ENCODE results near the gene FNIP2. TPM values are rescaled to one million over a fixed set of nuclear protein-coding genes. Genes with fewer than 3 reads are reported as not detected.
"Not testable (repeated sequence)": the region's sequence is repeated elsewhere in the genome, so short reads cannot be mapped to it uniquely, and the experiment has no call there.

FNIP2 gene
- total RNA-seq, 1 donor from 2014 or later = 44.0 TPM

DNA sequence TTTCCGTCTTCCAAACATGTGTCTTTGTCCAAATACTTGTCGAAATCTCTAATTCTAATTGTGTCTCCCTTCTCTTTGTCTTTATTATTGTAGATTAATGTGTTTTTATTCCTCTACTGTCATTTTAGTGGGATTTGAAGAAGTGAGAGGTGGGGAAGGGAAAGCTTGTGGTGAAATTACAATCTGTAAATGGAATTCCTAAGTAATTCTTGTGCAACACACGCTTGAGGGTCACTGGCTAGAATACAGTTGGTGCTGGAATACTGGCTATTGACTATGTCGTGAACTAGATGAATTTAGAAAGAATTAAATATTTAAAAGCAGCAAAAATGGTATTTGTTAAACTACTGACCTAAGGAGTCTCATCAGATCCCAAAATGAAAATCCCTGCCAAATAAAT, 10.7 kb upstream of the FNIP2 start:
- H3K4me1 ChIP-seq = no peaks in the 10 kb centered on the region
- H3K27me3 ChIP-seq (ENCODE audit: low read depth) = no peaks in the 10 kb centered on the region
- no peak for DNase-seq
- H3K27ac ChIP-seq (replicated peaks) = no peak overlapping the region
- TF ChIP-seq, protein P1, sequence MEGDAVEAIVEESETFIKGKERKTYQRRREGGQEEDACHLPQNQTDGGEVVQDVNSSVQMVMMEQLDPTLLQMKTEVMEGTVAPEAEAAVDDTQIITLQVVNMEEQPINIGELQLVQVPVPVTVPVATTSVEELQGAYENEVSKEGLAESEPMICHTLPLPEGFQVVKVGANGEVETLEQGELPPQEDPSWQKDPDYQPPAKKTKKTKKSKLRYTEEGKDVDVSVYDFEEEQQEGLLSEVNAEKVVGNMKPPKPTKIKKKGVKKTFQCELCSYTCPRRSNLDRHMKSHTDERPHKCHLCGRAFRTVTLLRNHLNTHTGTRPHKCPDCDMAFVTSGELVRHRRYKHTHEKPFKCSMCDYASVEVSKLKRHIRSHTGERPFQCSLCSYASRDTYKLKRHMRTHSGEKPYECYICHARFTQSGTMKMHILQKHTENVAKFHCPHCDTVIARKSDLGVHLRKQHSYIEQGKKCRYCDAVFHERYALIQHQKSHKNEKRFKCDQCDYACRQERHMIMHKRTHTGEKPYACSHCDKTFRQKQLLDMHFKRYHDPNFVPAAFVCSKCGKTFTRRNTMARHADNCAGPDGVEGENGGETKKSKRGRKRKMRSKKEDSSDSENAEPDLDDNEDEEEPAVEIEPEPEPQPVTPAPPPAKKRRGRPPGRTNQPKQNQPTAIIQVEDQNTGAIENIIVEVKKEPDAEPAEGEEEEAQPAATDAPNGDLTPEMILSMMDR (IDR thresholded peaks at IDR 0.05; ENCODE audit: borderline replicate concordance) = no peak
- no peaks in the 10 kb centered on the region for H3K36me3 ChIP-seq
- peaks cover 16% of the 10 kb centered on the region for H3K9me3 ChIP-seq (replicated peaks)
- intact Hi-C loops (cut with micrococcal nuclease) = no loop called here
- no peak overlapping the region for H3K4me3 ChIP-seq

DNA sequence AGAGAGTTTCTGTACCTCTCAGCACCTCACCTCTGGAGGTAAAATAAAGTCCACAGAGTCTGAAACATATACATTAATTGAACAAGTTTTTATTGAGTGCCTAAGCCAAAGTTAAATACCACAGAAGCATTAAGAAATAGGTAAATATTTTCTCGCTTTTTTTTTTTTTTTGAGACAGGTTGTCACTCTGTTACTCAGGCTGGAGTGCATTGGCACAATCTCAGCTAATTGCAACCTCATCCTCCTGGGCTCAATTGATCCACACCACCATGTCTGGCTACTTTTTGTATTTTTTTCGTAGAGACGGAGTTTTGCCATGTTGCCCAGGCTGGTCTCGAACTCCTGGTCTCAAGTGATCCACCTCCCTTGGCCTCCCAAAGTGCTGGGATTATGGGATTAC, 10.1 kb upstream of the FNIP2 start:
- Histone ChIP-seq H3K4me1 (no peaks in the 10 kb centered on the region), H3K36me3 (no peaks in the 10 kb centered on the region), H3K27ac (replicated peaks) (no peak overlapping the region), H3K9me3 (replicated peaks) (peaks cover 16% of the 10 kb centered on the region), H3K27me3 (ENCODE audit: low read depth) (no peaks in the 10 kb centered on the region), H3K4me3 (no peak overlapping the region)
- no peak for DNase-seq
- TF ChIP-seq, protein P1 (IDR thresholded peaks at IDR 0.05; ENCODE audit: borderline replicate concordance) = no peak
- intact Hi-C loops (cut with micrococcal nuclease) = no loop called here

DNA sequence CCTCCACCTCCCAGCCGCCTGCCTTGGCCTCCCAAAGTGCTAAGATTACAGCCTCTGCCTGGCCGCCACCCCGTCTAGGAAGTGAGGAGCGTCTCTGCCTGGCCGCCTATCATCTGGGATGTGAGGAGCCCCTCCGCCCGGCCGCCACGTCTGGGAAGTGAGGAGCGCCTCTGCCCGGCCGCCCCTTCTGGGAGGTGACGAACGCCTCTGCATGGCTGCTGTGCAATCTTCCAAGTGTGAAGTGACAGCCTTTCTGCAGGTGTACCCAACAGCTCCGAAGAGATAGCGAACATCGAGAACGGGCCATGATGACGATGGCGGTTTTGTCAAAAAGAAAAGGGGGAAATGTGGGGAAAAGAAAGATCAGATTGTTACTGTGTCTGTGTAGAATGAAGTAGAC, 9.3 kb upstream of the FNIP2 start:
- H3K36me3 ChIP-seq; H3K4me1 ChIP-seq; H3K4me3 ChIP-seq; intact Hi-C loops (cut with micrococcal nuclease); DNase-seq; H3K27me3 ChIP-seq (ENCODE audit: low read depth); H3K27ac ChIP-seq (replicated peaks): not testable (repeated sequence)
- peaks cover 16% of the 10 kb centered on the region for H3K9me3 ChIP-seq (replicated peaks)

DNA sequence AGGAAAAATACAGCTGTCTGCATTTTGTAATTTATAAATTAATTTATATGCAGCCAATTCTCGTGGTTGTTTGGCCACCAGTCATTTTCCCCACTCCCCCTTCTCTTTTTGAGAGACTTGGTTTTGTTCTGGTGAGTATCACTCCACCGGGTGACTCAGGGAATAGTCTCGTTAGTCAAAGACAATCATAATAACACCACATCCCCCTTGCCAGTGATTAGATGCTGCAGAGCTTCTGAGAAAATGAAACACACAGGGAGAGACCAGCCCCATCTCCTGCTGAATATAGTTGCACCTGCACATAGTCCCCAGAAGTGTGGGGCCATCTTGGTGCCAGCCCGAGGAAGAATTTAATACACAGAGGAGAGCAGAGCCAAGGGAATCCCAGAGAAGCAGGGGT, 8.0 kb upstream of the FNIP2 start:
- intact Hi-C loops (cut with micrococcal nuclease) = no loop called here
- H3K36me3 ChIP-seq = no peaks in the 10 kb centered on the region
- H3K27me3 ChIP-seq (ENCODE audit: low read depth) = no peaks in the 10 kb centered on the region
- no peak overlapping the region for H3K27ac ChIP-seq (replicated peaks)
- no peak overlapping the region for H3K4me3 ChIP-seq
- DNase-seq = no peak
- H3K9me3 ChIP-seq (replicated peaks) = peaks cover 16% of the 10 kb centered on the region
- TF ChIP-seq, protein P1 (IDR thresholded peaks at IDR 0.05; ENCODE audit: borderline replicate concordance) = no peak
- no peaks in the 10 kb centered on the region for H3K4me1 ChIP-seq

DNA sequence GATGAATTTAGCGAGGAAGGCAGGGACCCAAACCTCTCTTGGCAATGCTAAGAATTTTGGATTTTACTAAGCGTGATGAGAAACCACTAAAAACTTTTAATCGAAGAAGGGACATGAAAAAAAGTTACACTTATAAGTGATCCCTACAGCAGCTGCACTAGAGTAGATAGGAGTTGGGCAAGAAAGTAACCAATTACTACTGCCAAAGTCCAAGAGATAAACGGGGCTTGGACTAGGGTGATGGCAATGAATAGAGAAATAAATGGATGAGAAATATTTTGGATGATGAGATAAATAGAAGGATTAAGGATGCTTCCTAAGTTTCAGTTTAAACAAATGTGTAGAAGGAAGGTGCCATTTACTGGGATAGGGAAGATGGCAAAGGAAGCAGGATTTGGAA, 6.3 kb upstream of the FNIP2 start:
- intact Hi-C loops (cut with micrococcal nuclease) = no loop called here
- Histone ChIP-seq H3K9me3 (replicated peaks) (no peaks in the 10 kb centered on the region), H3K36me3 (no peaks in the 10 kb centered on the region), H3K4me3 (no peak overlapping the region), H3K4me1 (peaks cover 5% of the 10 kb centered on the region), H3K27ac (replicated peaks) (no peak overlapping the region), H3K27me3 (ENCODE audit: low read depth) (no peaks in the 10 kb centered on the region)
- no peak for DNase-seq
- TF ChIP-seq, protein P1 (IDR thresholded peaks at IDR 0.05; ENCODE audit: borderline replicate concordance) = no peak

DNA sequence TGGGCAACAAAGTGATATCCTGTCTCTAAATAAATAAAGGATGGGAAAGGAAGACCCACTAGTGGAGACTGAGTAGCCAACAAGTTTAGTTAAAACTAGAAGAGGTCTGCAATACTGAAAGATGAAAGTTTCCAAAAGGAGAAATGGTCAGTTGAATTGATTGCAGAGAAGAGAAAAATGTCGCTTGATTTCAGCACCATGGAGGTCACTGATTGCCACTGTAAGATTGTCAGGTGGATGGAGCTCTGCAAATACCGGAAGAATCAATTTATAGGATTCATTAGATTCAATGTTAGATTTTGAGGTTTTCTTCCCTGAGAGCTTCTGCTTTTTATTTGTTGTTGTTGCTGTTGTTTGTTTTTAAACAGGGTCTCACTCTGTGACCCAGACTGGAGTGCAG, 5.4 kb upstream of the FNIP2 start:
- TF ChIP-seq, protein P1 (IDR thresholded peaks at IDR 0.05; ENCODE audit: borderline replicate concordance) = no peak
- H3K27ac ChIP-seq (replicated peaks) = no peak overlapping the region
- no peak overlapping the region for H3K4me3 ChIP-seq
- peaks cover 14% of the 10 kb centered on the region for H3K4me1 ChIP-seq
- H3K27me3 ChIP-seq (ENCODE audit: low read depth) = no peaks in the 10 kb centered on the region
- intact Hi-C loops (cut with micrococcal nuclease) = no loop called here
- no peak for DNase-seq
- no peaks in the 10 kb centered on the region for H3K36me3 ChIP-seq
- no peaks in the 10 kb centered on the region for H3K9me3 ChIP-seq (replicated peaks)

All from left ventricle myocardium inferior (tissue), 1 donor.